ENCODE measurements around the gene NFILZ. TPM values are rescaled to one million over a fixed set of nuclear protein-coding genes. Genes with fewer than 3 reads are reported as not detected.
"Not testable (repeated sequence)": the region's sequence is repeated elsewhere in the genome, so short reads cannot be mapped to it uniquely, and the experiment has no call there.

Gene NFILZ
- total RNA-seq, 1 experiment from 2014 or later, result not detected

DNA sequence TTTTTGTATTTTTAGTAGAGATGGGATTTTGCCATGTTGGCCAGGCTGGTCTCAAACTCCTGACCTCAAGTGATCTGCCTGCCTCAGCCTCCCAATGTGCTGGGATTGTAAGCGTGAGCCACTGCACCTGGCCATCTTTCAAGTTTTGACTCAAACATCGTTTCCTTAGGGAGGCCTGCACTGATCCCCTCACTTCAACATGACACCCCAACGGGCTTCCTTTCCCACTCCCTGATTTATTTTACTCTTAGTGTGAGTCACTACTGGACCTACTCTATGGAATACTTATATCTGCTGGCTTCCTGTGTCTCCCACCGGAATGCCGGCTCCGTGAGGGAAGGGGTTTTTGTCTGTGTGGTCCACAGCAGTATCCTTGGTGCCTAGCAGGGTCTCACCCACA is 15.4 kb upstream of the NFILZ start:
- no peaks in the 10 kb centered on the region for H3K4me1 ChIP-seq (replicated peaks; ENCODE audit: insufficient read depth)
- BruUV-seq (replicated peaks), result no TSS peak
- POLR2A ChIA-PET (ENCODE audit: unreplicated experiment), result no interaction called here
- H3F3A ChIP-seq (ENCODE audit: insufficient read depth, low read depth), result peaks cover 15% of the 10 kb centered on the region
- TF ChIP-seq, protein P1, sequence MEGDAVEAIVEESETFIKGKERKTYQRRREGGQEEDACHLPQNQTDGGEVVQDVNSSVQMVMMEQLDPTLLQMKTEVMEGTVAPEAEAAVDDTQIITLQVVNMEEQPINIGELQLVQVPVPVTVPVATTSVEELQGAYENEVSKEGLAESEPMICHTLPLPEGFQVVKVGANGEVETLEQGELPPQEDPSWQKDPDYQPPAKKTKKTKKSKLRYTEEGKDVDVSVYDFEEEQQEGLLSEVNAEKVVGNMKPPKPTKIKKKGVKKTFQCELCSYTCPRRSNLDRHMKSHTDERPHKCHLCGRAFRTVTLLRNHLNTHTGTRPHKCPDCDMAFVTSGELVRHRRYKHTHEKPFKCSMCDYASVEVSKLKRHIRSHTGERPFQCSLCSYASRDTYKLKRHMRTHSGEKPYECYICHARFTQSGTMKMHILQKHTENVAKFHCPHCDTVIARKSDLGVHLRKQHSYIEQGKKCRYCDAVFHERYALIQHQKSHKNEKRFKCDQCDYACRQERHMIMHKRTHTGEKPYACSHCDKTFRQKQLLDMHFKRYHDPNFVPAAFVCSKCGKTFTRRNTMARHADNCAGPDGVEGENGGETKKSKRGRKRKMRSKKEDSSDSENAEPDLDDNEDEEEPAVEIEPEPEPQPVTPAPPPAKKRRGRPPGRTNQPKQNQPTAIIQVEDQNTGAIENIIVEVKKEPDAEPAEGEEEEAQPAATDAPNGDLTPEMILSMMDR (conservative IDR thresholded peaks at IDR 0.05), result no peak
- TF ChIP-seq EZH2 (IDR thresholded peaks at IDR 0.05; ENCODE audit: low read depth), result no peak
- H3K36me3 ChIP-seq (ENCODE audit: low read depth), result no peaks in the 10 kb centered on the region
- no peaks in the 10 kb centered on the region for H3K9me2 ChIP-seq (ENCODE audit: insufficient read depth)
- no peak overlapping the region for H3K27ac ChIP-seq
- H3K4me3 ChIP-seq, result no peak overlapping the region
- no peaks in the 10 kb centered on the region for H3K9me3 ChIP-seq (ENCODE audit: insufficient read depth, low read depth)
- CTCF ChIA-PET, result interaction anchor here (0.9 kb wide), 1 partner anchor 261 kb away, joined by 5 read pairs; no protein-coding TSS in a partner anchor
- no peaks in the 10 kb centered on the region for H4K20me1 ChIP-seq (ENCODE audit: insufficient read depth)
- 0 out of 2 replicates have a peak, but pooled peaks cover 6% of the 10 kb centered on the region for H3K27me3 ChIP-seq (ENCODE audit: insufficient read depth, low read depth)
- no peak overlapping the region for H3K4me2 ChIP-seq
- intact Hi-C loops (cut with micrococcal nuclease; ENCODE audit: unreplicated experiment), result loop anchor here (1.0 kb wide), 1 partner anchor 27 kb away; no protein-coding TSS in a partner anchor
- no peaks in the 10 kb centered on the region for H3K79me2 ChIP-seq (ENCODE audit: low read depth)
- no peak for DNase-seq
- H2AFZ ChIP-seq, result no peak overlapping the region

DNA sequence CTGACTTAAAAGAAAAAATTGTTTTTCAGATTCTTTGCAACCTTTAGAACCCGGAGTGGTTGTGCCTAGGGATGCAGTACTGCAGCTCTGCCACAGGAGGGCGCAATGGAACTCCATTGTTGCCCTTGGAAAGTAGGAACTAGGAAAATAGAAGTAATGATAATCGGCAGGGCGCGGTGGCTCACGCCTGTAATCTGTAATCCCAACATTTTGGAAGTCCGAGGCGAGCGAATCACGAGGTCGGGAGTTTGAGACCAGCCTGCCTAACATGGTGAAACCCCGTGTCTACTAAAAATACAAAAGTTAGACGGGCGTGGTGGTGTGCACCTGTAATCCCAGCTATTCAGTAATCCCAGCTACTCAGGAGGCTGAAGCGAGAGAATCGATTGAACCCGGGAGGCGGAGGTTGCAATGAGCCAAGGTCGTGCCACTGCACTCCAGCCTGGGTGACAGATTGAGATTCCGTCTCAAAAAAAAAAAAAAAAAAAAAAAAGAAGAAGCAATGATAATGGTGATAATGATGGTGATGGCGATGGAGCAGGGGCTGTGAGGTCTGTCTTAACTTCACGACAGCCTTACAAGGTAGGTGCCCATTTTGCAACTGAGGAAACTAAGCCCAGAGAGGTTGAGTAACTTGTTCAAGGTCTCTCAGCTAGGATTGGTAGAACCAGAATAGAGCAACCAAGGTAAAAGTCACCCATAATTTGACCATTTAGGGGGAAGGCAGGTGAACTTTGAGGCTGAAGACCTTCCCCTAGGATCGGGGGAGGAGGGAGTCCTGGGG is 14.4 kb upstream of the NFILZ start:
- BruUV-seq (replicated peaks), result no TSS peak
- Histone ChIP-seq H3K4me1 (replicated peaks; ENCODE audit: insufficient read depth) (no peaks in the 10 kb centered on the region), H2AFZ (no peak overlapping the region), H3K9me3 (ENCODE audit: insufficient read depth, low read depth) (no peaks in the 10 kb centered on the region), H3K36me3 (ENCODE audit: low read depth) (no peaks in the 10 kb centered on the region), H3K27ac (no peak overlapping the region), H3K27me3 (ENCODE audit: insufficient read depth, low read depth) (peaks cover 16% of the 10 kb centered on the region; the same call in 1 of the 2 replicates), H3K4me3 (no peak overlapping the region), H3K4me2 (no peak overlapping the region), H3K79me2 (ENCODE audit: low read depth) (no peaks in the 10 kb centered on the region), H3F3A (ENCODE audit: insufficient read depth, low read depth) (peaks cover 15% of the 10 kb centered on the region), H4K20me1 (ENCODE audit: insufficient read depth) (no peaks in the 10 kb centered on the region), H3K9me2 (ENCODE audit: insufficient read depth) (no peaks in the 10 kb centered on the region)
- ChIA-PET CTCF (interaction anchor here (0.6 to 0.9 kb wide), 5 partner anchors 22 to 506 kb away, joined by 4 to 16 read pairs (median 6); no protein-coding TSS in a partner anchor), POLR2A (ENCODE audit: unreplicated experiment) (no interaction called here)
- peak in 1 of 2 experiments; percentile 48 for DNase-seq
- TF ChIP-seq, protein P1 (conservative IDR thresholded peaks at IDR 0.05), result peak; percentile 98
- no peak for TF ChIP-seq EZH2 (IDR thresholded peaks at IDR 0.05; ENCODE audit: low read depth)
- intact Hi-C loops (cut with micrococcal nuclease; ENCODE audit: unreplicated experiment), result loop anchor here (1.0 kb wide), 1 partner anchor 26 kb away; no protein-coding TSS in a partner anchor

DNA sequence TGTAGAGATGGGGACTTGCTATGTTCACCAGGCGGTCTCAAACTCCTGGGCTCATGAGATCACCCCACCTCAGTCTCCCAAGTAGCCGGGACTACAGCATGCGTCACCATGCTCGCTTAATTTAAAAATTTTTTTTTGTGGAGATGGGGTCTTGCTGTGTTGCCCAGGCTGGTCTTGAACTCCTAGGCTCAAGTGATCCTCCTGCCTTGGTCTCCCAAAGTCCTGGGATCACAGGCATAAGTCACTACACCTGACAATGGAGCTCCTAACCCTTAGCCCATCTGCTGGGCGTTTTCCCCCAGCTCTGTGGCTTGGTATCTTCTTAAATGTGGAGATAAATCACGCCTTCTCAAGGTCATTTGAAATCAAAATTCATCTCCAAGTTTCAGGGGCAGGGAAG is 13.6 kb upstream of the NFILZ start:
- Histone ChIP-seq H4K20me1 (ENCODE audit: insufficient read depth) (no peaks in the 10 kb centered on the region), H3F3A (ENCODE audit: insufficient read depth, low read depth) (peaks cover 11% of the 10 kb centered on the region), H3K27me3 (ENCODE audit: insufficient read depth, low read depth) (peaks cover 23% of the 10 kb centered on the region; the same call in 1 of the 2 replicates), H3K4me2 (no peak overlapping the region), H3K9me2 (ENCODE audit: insufficient read depth) (no peaks in the 10 kb centered on the region), H3K4me3 (no peak overlapping the region), H2AFZ (no peak overlapping the region), H3K4me1 (replicated peaks; ENCODE audit: insufficient read depth) (no peaks in the 10 kb centered on the region), H3K79me2 (ENCODE audit: low read depth) (no peaks in the 10 kb centered on the region), H3K36me3 (ENCODE audit: low read depth) (no peaks in the 10 kb centered on the region), H3K27ac (no peak overlapping the region), H3K9me3 (ENCODE audit: insufficient read depth, low read depth) (no peaks in the 10 kb centered on the region)
- TF ChIP-seq, protein P1 (conservative IDR thresholded peaks at IDR 0.05), result no peak
- TF ChIP-seq EZH2 (IDR thresholded peaks at IDR 0.05; ENCODE audit: low read depth), result no peak
- BruUV-seq (replicated peaks), result no TSS peak
- CTCF ChIA-PET, result interaction anchor here (0.6 kb wide), 1 partner anchor 176 kb away, joined by 16 read pairs; no protein-coding TSS in a partner anchor
- intact Hi-C loops (cut with micrococcal nuclease; ENCODE audit: unreplicated experiment), result no loop called here
- POLR2A ChIA-PET (ENCODE audit: unreplicated experiment), result no interaction called here
- DNase-seq, result no peak

DNA sequence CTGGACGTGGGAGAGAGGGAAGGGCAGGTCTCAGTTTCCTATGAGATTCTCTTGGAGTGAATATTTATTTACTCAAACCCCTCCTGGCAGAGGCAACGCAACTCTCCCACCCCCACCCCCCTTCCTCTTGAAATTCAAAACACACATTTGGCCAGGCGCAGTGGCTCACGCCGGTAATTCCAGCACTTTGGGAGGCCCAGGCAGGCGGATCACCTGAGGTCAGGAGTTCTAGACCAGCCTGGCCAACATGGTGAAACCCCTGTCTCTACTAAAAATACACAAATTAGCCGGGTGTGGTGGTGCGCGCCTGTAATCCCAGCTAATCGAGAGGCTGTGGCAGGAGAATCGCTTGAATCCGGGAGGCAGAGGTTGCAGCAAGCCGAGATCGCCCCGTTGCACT is 13.1 kb upstream of the NFILZ start:
- H3K4me1 ChIP-seq (replicated peaks; ENCODE audit: insufficient read depth); H3K36me3 ChIP-seq (ENCODE audit: low read depth); POLR2A ChIA-PET (ENCODE audit: unreplicated experiment); H3K79me2 ChIP-seq (ENCODE audit: low read depth); intact Hi-C loops (cut with micrococcal nuclease; ENCODE audit: unreplicated experiment); H3K4me2 ChIP-seq; H3K9me2 ChIP-seq (ENCODE audit: insufficient read depth); DNase-seq; H3F3A ChIP-seq (ENCODE audit: insufficient read depth, low read depth); H3K4me3 ChIP-seq; H3K27ac ChIP-seq; H4K20me1 ChIP-seq (ENCODE audit: insufficient read depth); H3K9me3 ChIP-seq (ENCODE audit: insufficient read depth, low read depth); BruUV-seq (replicated peaks); CTCF ChIA-PET; H2AFZ ChIP-seq: not testable (repeated sequence)
- peaks cover 23% of the 10 kb centered on the region; the same call in 1 of the 2 replicates for H3K27me3 ChIP-seq (ENCODE audit: insufficient read depth, low read depth)
